WTC11 (cell line): Measurements from ENCODE around the gene KLHL30.

Source experiments
- AR ChIP-seq: fragments of 250-450 bp; sonication (Bioruptor Pico); IDR thresholded peaks from 2 replicates; pipeline ENCODE4 v1.9.0; 2021; ENCODE audit warnings: mild to moderate bottlenecking
- ATF1 ChIP-seq: sonication (generic); formaldehyde crosslinking; IDR thresholded peaks from 2 replicates; pipeline ENCODE4 v1.8.1; 2023; ENCODE audit warnings: mild to moderate bottlenecking, moderate library complexity, missing genetic modification reagents
- ETV6 ChIP-seq: sonication (generic); formaldehyde crosslinking; IDR thresholded peaks from 2 replicates; pipeline ENCODE4 v1.8.1; 2022; ENCODE audit warnings: mild to moderate bottlenecking, missing genetic modification reagents
- IRF2 ChIP-seq: sonication (generic); formaldehyde crosslinking; IDR thresholded peaks from 2 replicates; pipeline ENCODE4 v1.8.0; 2022; ENCODE audit warnings: low read depth, missing genetic modification reagents, borderline replicate concordance
- TF ChIP-seq, protein P1 (sequence below): fragments of 200-600 bp; IDR thresholded peaks from 2 replicates; pipeline ENCODE4 v1.8.0; 2022; ENCODE audit warnings: antibody characterized with exemption

GRCh38 chr2:238117199-238118154 lies 21.0 kb upstream of the KLHL30 start:
- TF ChIP-seq IRF2 (CRISPR knock-in tag) (no peak), ATF1 (CRISPR knock-in tag) (no peak), ETV6 (no peak), AR (CRISPR knock-in tag) (no peak)
- TF ChIP-seq, protein P1, sequence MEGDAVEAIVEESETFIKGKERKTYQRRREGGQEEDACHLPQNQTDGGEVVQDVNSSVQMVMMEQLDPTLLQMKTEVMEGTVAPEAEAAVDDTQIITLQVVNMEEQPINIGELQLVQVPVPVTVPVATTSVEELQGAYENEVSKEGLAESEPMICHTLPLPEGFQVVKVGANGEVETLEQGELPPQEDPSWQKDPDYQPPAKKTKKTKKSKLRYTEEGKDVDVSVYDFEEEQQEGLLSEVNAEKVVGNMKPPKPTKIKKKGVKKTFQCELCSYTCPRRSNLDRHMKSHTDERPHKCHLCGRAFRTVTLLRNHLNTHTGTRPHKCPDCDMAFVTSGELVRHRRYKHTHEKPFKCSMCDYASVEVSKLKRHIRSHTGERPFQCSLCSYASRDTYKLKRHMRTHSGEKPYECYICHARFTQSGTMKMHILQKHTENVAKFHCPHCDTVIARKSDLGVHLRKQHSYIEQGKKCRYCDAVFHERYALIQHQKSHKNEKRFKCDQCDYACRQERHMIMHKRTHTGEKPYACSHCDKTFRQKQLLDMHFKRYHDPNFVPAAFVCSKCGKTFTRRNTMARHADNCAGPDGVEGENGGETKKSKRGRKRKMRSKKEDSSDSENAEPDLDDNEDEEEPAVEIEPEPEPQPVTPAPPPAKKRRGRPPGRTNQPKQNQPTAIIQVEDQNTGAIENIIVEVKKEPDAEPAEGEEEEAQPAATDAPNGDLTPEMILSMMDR: no peak
